ENCODE data around the gene CAMKK1.

CAMKK1 gene

GRCh38 chr17:3893003-3893719 is at the start of gene CAMKK1:
TSS of gene CAMKK1 (minus strand) at chr17:3893053. CDS start at chr17:3885687, 7,366 bp downstream.
- peak; percentile 84 for DNase-seq (ENCODE audit: low spot score)

DNA sequence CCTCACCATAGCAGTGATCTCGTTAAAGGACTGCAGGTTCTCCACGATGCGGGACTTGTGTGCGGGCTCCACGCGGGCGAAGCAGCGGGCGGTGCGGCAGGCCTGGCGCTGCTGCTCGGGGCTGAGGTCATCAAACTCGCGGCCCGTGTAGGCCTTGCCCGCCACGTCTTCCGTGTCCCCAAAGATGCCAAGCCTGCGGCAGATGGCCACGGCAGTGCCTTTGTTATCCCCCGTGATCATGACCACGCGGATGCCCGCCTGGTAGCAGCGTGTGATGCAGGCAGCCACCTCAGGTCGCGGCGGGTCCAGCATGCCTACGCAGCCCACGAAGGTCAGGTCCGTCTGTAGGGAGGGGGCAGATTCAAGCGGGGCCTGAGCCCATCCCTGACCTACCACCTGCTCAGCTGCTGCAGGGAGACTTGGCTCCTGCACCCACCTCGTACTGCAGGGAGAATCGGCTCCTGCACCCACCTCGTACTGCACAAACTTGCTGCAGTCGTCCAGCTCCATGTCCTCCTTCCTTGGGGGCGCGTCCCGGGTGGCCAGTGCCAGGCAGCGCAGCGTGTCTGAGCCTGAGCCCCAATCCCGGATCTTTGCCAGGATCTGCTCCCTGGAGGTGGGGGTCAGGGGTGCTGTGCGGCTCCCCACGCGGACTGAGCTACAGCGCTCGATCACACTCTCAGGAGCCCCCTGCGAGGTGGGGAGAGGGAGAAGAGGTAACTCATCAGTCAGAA is 48.3 kb upstream of the CAMKK1 start:
- DNase-seq (ENCODE audit: low spot score), result no peak

- DNase-seq (ENCODE audit: low spot score), result no peak
Measured at GRCh38 chr17:3937359-3937758, 44.5 kb upstream of the CAMKK1 start.

DNA sequence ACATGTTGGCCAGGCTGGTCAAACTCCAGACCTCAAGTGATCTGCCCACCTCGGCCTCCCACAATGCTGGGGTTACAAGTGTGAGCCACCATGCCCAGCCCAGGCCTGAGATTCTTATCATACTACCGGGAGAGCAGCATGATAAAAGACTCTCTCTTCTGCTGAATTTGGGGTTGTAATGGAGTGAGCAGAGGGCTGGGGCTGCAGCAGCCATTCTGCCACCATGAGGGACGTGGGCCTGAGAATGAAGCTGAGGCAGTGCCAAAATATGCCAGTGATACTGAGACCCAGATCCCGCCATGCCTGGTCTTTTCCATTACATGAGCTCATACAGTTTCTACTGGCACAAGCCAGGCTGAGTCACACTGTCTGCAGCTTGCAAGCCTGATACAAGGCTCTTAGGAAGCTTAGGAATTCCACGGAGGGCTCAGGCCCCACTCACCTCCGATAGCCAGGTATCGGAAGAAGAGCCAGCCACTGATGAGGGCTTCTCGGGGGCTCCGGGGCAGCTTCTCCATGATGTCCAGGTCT is 43.0 kb upstream of the CAMKK1 start:
- DNase-seq (ENCODE audit: low spot score), result no peak

DNA sequence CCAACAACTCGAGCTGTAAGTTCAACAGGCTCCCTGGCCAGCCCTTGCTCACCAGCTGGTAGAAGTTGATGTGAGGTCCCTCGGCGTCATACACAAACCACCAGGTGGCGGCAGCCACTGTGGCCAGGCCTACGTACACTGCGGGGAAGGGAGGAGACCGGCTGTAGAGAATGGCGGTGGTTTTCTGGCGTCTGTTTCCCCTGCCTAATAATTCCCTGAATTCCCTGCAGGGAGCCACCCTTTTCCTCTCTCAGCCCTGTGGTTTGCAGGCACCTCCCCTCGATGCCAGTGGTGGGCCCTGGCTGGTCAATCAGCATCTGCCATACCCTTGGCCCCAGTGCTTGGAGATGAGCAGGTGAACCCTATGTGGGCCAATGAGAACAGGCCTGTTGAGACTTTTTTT is 42.3 kb upstream of the CAMKK1 start:
- peak; percentile 25 for DNase-seq (ENCODE audit: low spot score)

GRCh38 chr17:3929764-3930163 is 36.9 kb upstream of the CAMKK1 start:
- DNase-seq (ENCODE audit: low spot score), result no peak

- DNase-seq (ENCODE audit: low spot score), result no peak
Measured at GRCh38 chr17:3929181-3929580, 36.3 kb upstream of the CAMKK1 start.

- no peak for DNase-seq (ENCODE audit: low spot score)
Measured at GRCh38 chr17:3928406-3928805, 35.6 kb upstream of the CAMKK1 start.

DNA sequence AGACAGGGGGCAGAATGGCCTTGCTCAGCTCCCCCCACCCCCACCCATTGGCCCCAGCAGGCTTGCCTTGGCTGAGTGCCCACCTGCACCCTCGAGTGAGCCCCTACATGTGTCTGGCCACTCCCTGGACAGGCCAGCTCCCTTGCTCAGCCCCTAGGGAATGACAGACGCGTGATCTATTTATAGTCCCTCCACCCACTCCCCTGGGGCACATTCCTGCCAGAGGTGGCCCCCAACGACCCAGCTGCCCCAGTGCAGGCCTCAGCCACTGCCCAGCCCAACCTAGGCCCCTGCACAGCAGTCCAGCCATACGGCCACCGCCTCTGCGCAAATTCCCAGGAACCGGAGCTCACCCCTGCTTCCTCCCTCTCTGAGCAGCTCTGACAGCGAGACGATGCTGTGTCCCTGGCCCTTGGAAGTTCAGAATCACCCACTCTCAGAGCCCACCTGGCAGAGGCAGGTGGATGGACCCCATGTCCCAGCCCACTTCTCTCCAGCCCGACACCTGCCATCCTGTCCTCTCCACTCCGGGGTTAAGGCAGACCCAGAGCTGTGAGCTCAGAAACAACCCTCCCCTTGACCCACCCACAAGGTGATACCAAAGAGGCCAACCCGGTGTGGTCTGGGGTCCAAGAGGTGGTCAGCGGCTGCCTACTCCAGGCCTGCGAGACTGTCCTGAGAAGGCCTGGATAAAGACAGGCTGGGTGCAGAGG is 34.9 kb upstream of the CAMKK1 start:
- DNase-seq (ENCODE audit: low spot score), result no peak

GRCh38 chr17:3926860-3927627 is 34.2 kb upstream of the CAMKK1 start:
- no peak for DNase-seq (ENCODE audit: low spot score)

DNA sequence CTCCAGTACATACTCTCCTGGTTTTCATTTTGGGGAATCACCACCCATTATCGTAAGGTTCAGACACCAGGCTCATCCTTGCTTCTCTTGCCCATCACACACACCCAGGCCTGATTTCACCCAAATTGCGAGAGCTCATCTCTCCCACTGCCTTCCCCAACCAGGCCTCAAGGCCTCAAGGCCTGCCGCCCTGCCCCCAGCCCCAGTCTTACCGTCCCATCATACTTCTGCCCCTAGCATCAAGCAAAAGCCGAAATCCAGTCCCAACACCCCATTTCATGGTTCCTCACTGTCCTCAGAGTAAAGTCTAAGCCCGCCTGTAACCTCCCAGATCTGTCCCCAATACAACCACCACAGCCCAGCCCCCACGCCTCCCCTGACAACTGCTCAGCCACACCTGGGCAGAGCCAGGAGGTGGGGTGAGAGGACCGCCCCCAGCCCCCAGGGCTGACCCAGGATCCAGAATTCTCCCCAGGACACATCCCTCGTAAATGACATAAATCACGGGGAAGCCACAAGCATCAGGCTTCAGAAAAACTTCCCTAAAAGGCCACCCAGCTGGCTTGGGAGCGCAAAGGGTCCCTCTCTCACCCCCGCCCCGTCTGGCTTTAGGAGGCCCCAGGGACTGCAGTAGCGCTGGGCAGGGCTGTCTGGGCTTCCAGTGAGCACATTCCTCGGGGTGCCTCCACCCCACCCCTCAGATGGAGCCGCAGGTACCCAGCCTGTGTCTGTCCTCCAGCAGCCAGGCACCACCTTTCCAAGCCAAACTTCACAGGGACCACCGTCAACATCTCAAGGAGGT is 33.0 kb upstream of the CAMKK1 start:
- no peak for DNase-seq (ENCODE audit: low spot score)

DNA sequence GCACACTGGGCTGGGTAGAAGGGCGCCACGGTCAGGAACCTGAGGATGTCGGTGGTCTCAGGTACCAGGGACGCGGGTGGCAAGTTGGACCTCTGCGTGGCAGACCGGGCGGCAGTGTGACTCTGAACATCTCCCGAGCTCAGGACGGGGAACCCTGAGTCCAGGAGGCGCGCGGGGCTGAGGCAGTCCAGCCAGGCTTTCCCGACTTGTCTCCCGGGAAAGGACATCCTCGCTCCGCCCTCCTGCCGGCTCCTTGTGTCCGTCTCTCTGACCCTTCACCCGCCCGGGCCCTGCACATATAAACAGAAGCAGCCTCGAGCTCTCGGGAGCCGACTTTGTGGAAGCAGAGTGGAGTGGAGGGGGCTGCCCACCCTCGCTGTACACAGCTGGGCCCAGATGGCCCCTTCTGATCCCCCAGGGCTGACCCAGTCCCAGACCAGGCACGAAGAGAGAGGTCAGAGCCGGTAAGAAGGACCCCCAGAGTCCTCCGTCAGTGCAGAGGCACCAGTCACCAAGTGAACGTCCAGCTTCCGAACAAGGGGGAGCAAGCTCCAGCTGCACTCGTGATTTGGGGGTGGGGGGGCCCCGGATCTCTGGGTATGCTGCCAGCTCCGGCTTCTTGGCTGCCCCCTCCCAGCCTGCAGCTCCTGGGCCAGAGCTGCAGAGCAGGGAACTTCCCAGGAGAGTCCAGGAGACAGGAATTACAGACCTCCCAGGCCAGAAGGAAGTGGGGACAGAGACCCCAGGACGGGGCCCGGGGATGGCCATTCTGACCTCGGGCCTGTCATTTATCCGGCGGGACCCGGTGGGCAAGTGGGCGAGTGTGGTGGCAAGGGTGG is 31.9 kb upstream of the CAMKK1 start:
- no peak for DNase-seq (ENCODE audit: low spot score)

DNA sequence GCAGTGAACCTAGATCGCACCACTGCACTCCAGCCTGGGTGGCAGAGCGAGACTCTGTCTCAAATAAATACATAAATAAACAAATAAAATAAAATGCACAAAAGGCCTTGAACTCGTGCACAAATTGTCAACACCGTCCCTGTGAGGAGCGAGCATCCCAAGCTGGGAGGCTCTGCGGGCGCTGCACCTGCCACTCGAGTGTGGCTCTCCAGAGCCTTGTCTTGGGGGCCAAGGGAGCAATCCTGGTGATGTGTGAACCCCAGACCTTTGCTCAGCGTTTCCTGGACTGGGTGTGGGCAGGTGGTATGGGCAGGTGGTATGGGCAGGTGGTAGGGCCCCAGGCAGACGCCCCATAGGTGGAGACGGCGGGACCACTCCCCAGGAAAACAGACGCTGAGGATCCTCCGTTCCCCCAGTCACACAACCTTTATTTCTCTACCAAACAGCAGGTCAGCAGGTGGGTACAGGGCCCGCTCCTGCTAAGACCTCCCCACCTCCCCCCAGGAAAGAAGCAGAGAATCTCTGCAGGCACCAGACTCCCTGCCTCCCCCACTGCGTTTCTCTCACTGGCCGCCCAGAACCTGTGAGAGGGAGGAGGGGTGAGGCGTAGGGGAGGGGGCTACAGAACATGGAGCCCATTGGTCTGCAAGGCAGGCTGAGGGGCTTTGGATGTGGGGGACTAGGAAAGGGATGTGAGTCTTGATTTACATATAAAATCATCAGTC is 30.8 kb upstream of the CAMKK1 start:
- DNase-seq (ENCODE audit: low spot score), result no peak

DNA sequence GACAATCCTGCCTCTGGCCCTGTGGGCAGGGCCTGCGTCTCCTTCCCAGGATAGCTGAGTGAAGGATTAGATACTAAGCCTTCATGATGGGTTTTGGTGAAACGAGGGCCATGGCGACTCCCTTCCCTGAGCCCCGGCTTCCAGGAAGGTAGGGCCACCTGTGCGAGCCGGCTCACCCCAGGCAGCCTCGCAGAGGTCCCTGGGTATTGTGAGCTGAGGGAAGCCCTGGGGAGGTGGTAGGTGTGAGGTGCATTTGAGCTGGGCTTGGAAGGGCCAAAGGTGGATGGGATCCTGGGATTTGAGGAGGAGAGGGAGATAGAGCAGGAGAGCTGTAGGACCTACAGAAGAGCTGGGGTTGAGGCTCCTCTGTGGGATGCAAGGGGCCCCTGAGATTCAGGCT is 29.9 kb upstream of the CAMKK1 start:
- no peak for DNase-seq (ENCODE audit: low spot score)

GRCh38 chr17:3921502-3922319 is 28.9 kb upstream of the CAMKK1 start:
- no peak for DNase-seq (ENCODE audit: low spot score)

DNA sequence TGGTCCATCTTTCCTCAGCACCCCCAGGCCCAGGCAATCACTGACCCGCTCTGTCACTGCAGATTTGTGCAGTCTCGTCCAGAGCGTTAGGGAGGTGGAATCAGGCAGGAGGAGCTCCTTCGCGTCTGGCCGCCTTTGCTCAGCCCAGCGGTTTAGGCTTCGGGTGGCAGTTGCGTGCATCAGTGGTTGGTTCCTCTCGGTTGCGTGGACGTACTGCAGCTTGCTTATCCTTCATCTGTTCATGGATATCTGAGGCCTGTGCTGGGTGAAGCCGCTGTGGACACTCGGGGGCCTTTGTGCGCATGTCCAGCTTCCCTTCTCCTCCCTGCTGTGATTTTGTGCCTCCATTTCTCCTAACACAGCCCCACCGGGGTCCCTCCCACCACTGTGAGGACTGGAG is 28.2 kb upstream of the CAMKK1 start:
- DNase-seq (ENCODE audit: low spot score), result no peak

- DNase-seq (ENCODE audit: low spot score), result no peak
Measured at GRCh38 chr17:3919123-3919624, 26.3 kb upstream of the CAMKK1 start.

GRCh38 chr17:3918372-3919122 is 25.7 kb upstream of the CAMKK1 start:
- DNase-seq (ENCODE audit: low spot score), result no peak
